Spinal cord (tissue), 10 donors: Measurements from ENCODE around the gene DRD5. TPM values are rescaled to one million over a fixed set of nuclear protein-coding genes. Genes with fewer than 3 reads are reported as not detected.
"Not testable (repeated sequence)": the region's sequence is repeated elsewhere in the genome, so short reads cannot be mapped to it uniquely, and the experiment has no call there.

Source experiments
- DNase-seq, 6 donors: peaks; one replicate each; pipeline versions ENCODE4 v3.0.0 to v3.0.0-alpha.2; 2013 to 2015; ENCODE audit warnings: low spot score in 6 of 6, low read depth in 4 of 6
- H3K27ac ChIP-seq: one replicate; pipeline ENCODE4 v1.5.1; 2013; ENCODE audit warnings: low read depth, low read length, control low read depth
- H3K27me3 ChIP-seq: one replicate; pipeline ENCODE4 v1.6.1; 2013; ENCODE audit warnings: low read length; ENCODE audit not compliant: control insufficient read depth, insufficient read depth
- H3K36me3 ChIP-seq: one replicate; pipeline ENCODE4 v1.6.1; 2013; ENCODE audit warnings: low read length; ENCODE audit not compliant: control insufficient read depth, insufficient read depth
- H3K4me1 ChIP-seq: one replicate; pipeline ENCODE4 v1.6.1; 2013; ENCODE audit warnings: low read length; ENCODE audit not compliant: control insufficient read depth, insufficient read depth
- H3K4me3 ChIP-seq: one replicate; pipeline ENCODE4 v1.5.1; 2013; ENCODE audit warnings: low read depth, low read length, control low read depth
- H3K9me3 ChIP-seq: one replicate; pipeline ENCODE4 v1.6.1; 2013; ENCODE audit warnings: low read length; ENCODE audit not compliant: control insufficient read depth, insufficient read depth
- WGBS: methylation state at CpG from one replicate; pipeline ENCODE4 v1.1.5; 2013; ENCODE audit warnings: missing lambda C conversion rate; ENCODE audit not compliant: insufficient coverage; 5-methylcytosine and 5-hydroxymethylcytosine counted together
- polyA plus RNA-seq, 2 donors: library from polyadenylated mRNA; unstranded; fragments of 120-200 nt; gene quantifications; one replicate each; pipeline ENCODE4 v1.2.1, GENCODE V29; 2013; ENCODE audit not compliant: insufficient read length in 2 of 2
- total RNA-seq, 2 donors: library from RNA; depleted of rRNA in 1 of 2; stranded (reverse); fragments of 120-200 nt in 1 of 2; fragments of >200 nt in 1 of 2; gene quantifications; one replicate each; pipeline versions ENCODE4 v1.2.3 to v1.2.4, GENCODE V29; 2013 to 2014
- donor health status: healthy.

The DRD5 gene
- total and polyA plus RNA-seq, 4 donors = 0.83 to 2.6 (median 2.2) TPM

GRCh38 chr4:9765091-9765490 is 16.3 kb upstream of the DRD5 start:
- DNase-seq = peak in 2 of 6 donors; percentile 19 to 45
- Histone ChIP-seq H3K4me1 (peaks cover 6% of the 10 kb centered on the region), H3K9me3 (no peaks in the 10 kb centered on the region), H3K4me3 (no peak overlapping the region), H3K27me3 (no peaks in the 10 kb centered on the region), H3K27ac (no peak overlapping the region), H3K36me3 (no peaks in the 10 kb centered on the region)
- 55% methylated on average over 7 of the region's 9 CpGs for WGBS

- no peak for DNase-seq
- no peaks in the 10 kb centered on the region for H3K9me3 ChIP-seq
- WGBS = 83% methylated on average over 1 of the region's 1 CpG
Observed at GRCh38 chr4:9769321-9769720, 12.1 kb upstream of the DRD5 start.

GRCh38 chr4:9771034-9771433 is 10.4 kb upstream of the DRD5 start:
- Histone ChIP-seq H3K4me3 (no peak overlapping the region), H3K9me3 (no peaks in the 10 kb centered on the region), H3K27ac (no peak overlapping the region), H3K36me3 (no peaks in the 10 kb centered on the region), H3K27me3 (no peaks in the 10 kb centered on the region), H3K4me1 (no peaks in the 10 kb centered on the region)
- DNase-seq = no peak
- no CpG with 5 or more reads among the region's 1 CpG for WGBS

More at GRCh38 chr4:9769321-9769720, 12.1 kb upstream of the DRD5 start:
- H3K4me3 ChIP-seq = no peak overlapping the region
- H3K36me3 ChIP-seq = no peaks in the 10 kb centered on the region
- H3K27ac ChIP-seq = no peak overlapping the region
- H3K4me1 ChIP-seq = no peaks in the 10 kb centered on the region
- no peaks in the 10 kb centered on the region for H3K27me3 ChIP-seq

- Histone ChIP-seq H3K27me3 (no peaks in the 10 kb centered on the region), H3K9me3 (no peaks in the 10 kb centered on the region), H3K27ac (no peak overlapping the region), H3K36me3 (no peaks in the 10 kb centered on the region), H3K4me3 (no peak overlapping the region), H3K4me1 (no peaks in the 10 kb centered on the region)
- WGBS = no CpG with 5 or more reads among the region's 3 CpGs
- DNase-seq = peak in 2 of 6 donors; percentile 18 to 78
Observed at GRCh38 chr4:9773471-9773870, 8.0 kb upstream of the DRD5 start.

- Histone ChIP-seq H3K27me3 (peaks cover 14% of the 10 kb centered on the region), H3K9me3 (no peaks in the 10 kb centered on the region), H3K36me3 (no peaks in the 10 kb centered on the region), H3K27ac (no peak overlapping the region), H3K4me1 (peaks cover 14% of the 10 kb centered on the region), H3K4me3 (no peak overlapping the region)
- WGBS = 50% methylated on average over 22 of the region's 22 CpGs
- no peak for DNase-seq
Observed at GRCh38 chr4:9782136-9782436, 652 bp downstream of the DRD5 start.

- H3K27ac ChIP-seq, H3K36me3 ChIP-seq, DNase-seq, H3K4me3 ChIP-seq, H3K9me3 ChIP-seq: not testable (repeated sequence)
- Histone ChIP-seq H3K27me3 (peaks cover 12% of the 10 kb centered on the region), H3K4me1 (peaks cover 14% of the 10 kb centered on the region)
- 41% methylated on average over 4 of the region's 5 CpGs for WGBS
Observed at GRCh38 chr4:9785891-9786290, 4.5 kb downstream of the DRD5 start.

GRCh38 chr4:9792381-9792780 is 10.9 kb downstream of the DRD5 start:
- Histone ChIP-seq H3K9me3 (no peaks in the 10 kb centered on the region), H3K27me3 (no peaks in the 10 kb centered on the region), H3K36me3 (no peaks in the 10 kb centered on the region), H3K4me1 (no peaks in the 10 kb centered on the region), H3K27ac (no peak overlapping the region), H3K4me3 (no peak overlapping the region)
- 86% methylated on average over 1 of the region's 3 CpGs for WGBS
- no peak for DNase-seq

GRCh38 chr4:9796641-9797040 is 15.2 kb downstream of the DRD5 start:
- not testable (repeated sequence) for H3K27me3 ChIP-seq, H3K4me3 ChIP-seq, H3K9me3 ChIP-seq, H3K36me3 ChIP-seq, H3K4me1 ChIP-seq, DNase-seq, H3K27ac ChIP-seq
- WGBS = no CpG with 5 or more reads among the region's 2 CpGs

GRCh38 chr4:9800848-9801247 is 19.4 kb downstream of the DRD5 start:
- no peaks in the 10 kb centered on the region for H3K27me3 ChIP-seq
- H3K4me3 ChIP-seq = no peak overlapping the region
- no peaks in the 10 kb centered on the region for H3K9me3 ChIP-seq
- DNase-seq = peak; percentile 12 to 83 (median 40)
- no peaks in the 10 kb centered on the region for H3K36me3 ChIP-seq
- WGBS = 26% methylated on average over 3 of the region's 4 CpGs
- peaks cover 12% of the 10 kb centered on the region for H3K4me1 ChIP-seq
- no peak overlapping the region for H3K27ac ChIP-seq

- Histone ChIP-seq H3K4me3 (no peak overlapping the region), H3K27me3 (no peaks in the 10 kb centered on the region), H3K9me3 (no peaks in the 10 kb centered on the region), H3K27ac (no peak overlapping the region), H3K4me1 (peaks cover 12% of the 10 kb centered on the region), H3K36me3 (no peaks in the 10 kb centered on the region)
- no peak for DNase-seq
- 80% methylated on average over 5 of the region's 5 CpGs for WGBS
Observed at GRCh38 chr4:9804918-9805317, 23.5 kb downstream of the DRD5 start.
